ENCODE measurements around the gene IL24.

Gene IL24

DNA sequence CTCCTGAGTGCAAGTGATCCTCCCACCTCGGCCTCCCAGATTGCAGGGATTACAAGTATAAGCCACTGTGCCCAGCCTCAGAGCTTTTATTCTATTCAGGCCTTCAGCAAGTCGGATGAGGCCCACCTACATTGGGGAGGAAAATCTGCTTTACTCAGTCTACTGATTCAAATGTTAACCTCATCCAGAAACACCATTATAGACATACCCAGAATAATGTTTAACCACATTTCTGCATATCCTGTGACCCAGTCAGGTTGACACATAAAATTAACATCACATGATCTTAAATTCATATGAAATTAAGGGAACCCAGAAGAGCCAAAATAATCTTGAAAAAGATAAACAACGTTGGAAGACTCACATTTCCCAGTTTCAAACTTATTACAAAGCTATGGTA is 16.9 kb upstream of the IL24 start:
- no peak for DNase-seq (ENCODE audit: low spot score)

DNA sequence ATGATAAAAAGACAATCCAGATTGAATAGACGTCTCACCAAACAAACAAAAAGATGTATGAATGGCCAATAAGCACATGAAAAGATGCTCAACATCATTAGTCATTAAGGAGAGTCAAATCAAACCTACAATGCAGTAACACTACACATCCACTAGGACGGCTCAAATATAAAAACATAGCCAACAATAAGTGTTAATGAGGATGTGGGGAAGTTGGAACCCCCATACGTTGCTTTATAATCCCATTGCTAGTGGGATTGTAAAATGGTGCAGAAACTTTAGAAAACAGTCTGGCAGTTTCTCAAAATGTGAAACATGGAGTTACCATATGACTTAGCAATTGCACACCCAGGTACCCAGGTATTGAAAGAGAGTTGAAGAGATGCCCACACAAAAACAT is 14.7 kb upstream of the IL24 start:
- DNase-seq (ENCODE audit: low spot score): no peak

DNA sequence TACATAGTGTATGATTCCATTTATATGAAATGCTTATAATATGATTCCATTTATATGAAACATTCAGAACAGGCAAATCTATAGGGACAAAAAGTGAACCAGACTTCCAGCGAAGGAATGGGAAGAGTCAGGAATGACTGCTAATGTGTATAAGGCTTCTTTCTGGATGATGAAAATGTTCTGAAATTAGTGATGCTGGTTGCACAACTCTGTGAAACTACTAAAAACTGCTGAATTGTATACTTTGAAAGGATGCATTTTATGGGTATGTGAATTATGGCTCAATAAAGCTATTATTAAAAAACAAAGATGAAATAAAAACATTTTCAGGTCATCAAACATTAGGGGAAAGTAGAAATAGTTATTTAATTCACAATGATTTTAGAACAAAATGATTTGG is 14.1 kb upstream of the IL24 start:
- DNase-seq (ENCODE audit: low spot score): no peak

DNA sequence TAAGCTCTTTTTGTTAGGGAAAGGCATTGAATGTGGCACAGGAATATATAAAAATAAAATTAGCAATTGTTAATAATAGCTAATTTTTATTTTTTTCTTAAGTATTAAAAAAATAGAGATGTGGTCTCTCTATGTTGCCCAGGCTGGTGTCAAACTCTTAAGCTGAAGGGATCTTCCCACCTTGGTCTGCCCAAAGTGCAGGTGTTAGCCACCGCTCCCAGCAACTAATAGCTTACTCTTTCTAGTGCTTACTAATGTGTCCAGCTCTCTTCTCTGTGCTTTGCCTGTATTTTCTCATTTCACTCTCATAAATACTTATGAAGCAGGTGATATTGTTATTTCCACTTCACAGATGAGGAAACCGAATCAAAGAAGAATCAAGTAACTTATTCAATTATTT is 13.4 kb upstream of the IL24 start:
- no peak for DNase-seq (ENCODE audit: low spot score)

DNA sequence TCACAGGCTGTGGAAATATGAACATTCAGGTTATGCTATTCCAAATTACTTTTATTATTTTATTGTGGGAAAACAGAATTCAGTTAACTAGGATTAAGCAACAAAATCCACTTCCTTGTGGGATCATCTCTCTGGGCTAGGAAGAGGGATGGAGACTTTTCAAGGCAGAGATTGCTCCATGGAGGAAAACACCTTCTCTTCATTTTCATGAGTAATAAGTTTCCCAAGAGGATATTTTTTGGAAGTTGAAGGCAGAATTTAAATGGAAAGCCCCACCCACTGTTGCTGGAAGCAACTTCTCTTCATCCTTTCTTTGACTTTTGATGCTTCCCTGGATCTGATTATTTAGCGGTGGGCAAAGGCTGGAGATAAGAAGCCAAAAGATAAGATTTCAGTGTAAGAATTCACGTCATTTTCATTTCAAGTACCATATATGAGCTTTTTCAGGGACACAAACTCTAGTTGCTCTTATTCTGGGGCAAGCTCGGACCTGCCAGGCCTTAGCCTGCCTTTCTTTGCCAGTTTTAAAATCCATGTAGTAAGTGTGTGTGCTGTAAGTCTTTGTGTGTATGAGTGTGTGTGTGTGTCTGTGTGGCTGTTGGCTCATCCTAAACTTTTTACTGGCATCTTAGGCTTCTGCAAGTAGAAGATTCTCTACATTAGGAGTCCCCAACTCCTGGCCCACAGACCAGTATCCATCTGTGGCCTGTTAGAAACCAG is 11.7 kb upstream of the IL24 start:
- no peak for DNase-seq (ENCODE audit: low spot score)

DNA sequence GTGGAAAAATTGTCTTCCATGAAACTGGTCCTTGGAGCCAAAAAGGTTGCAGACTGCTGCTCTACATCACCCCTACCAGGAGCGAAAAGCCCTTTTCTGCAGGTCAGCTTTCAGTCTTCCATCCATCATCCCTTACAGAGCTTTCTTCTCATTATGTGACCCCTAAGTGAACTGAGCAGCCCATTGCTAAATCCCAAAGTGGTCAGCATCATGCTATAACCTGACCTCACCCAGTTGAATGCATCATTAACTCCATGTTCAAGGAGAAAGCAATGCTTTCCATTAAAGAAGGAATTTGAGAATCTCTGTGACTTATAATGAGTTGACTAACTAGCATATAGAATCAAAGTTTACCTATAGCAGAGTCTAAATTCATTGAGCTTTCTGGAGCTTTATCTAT is 10.4 kb upstream of the IL24 start:
- no peak for DNase-seq (ENCODE audit: low spot score)

DNA sequence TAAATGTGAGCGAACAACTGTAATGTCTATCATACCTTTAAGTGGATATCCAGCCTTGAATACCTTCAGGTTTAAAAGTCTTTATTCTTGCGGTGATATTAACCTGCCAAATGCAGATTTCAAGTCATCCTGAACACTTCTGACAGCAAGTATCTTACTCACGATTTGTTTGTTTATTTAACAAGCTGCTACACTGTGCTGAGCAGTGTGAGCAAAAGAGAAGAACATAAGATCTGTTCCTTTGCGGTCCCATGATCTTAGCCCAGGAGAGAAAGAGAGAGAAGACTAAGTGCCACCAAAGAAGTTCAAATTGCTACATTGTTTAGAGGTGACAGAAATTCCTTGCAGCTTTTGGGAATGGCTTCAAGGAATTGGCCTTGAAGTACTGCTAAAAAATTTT is 9.5 kb upstream of the IL24 start:
- no peak for DNase-seq (ENCODE audit: low spot score)

DNA sequence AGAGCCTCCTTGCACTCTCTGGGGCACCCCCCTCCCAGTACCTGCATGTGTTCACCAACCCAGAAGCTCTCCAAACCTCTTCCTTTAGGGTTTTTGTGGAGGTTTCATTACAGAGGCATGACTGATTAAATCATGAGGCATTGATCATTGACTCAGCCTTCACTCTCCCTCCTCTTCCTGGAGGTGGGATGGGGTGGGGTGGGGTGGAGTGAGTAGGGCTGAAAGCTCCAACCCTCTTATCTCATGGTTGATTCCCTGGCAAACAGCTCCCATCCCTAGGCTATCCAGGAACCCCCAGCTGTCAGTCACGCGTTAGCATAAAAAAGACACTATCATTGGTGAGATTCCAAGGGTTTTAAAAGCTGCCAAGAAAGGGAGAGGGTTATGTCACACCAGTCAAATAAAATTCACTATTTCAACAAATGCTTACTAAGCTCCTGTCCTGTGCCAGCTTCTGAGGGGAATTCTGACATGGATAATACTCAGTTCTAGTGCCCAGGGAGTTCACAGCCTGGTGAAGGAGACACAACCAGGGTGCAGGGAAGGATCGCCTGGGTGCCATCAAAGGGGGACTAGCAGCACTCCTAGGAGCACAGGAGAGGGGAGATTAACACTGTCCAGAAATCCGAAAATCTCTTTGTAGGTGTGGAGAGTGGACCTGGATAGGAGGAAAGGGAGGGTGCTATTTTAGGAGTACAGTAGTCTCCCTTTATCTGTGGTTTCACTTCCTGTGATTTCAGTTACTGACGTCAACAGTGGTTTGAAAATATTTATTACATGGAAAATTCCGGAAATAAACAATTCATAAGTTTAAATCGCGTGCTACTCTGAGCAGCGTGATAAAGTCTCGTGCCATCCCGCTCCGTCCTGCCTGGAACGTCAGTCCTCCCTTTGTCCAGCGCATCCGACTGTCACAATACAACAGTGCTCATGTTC is 6.8 kb upstream of the IL24 start:
- peak; percentile 69 for DNase-seq (ENCODE audit: low spot score)

GRCh38 chr1:206891412-206891811 is 5.8 kb upstream of the IL24 start:
- DNase-seq (ENCODE audit: low spot score): no peak

- no peak for DNase-seq (ENCODE audit: low spot score)
Measured at GRCh38 chr1:206892351-206892984, 4.8 kb upstream of the IL24 start.

DNA sequence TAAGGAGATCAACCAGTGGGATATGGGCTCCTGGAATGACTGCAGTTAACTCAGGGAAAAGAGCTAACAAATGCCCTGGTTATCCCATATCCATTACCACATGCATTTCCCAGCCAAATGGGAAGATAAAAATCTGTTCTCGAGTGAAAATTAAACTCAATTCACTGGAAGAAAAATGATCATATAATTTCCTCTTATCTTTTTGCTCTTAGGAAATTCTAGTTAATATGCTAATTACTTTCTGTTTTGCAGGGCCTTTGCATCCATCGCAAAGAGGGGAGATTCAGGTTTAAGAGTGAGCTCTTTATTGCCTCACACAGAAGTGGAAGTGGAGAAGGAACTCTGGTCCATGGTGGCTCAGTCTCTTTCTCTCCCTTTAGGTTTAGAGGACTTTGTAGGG is 3.9 kb upstream of the IL24 start:
- DNase-seq (ENCODE audit: low spot score): no peak

DNA sequence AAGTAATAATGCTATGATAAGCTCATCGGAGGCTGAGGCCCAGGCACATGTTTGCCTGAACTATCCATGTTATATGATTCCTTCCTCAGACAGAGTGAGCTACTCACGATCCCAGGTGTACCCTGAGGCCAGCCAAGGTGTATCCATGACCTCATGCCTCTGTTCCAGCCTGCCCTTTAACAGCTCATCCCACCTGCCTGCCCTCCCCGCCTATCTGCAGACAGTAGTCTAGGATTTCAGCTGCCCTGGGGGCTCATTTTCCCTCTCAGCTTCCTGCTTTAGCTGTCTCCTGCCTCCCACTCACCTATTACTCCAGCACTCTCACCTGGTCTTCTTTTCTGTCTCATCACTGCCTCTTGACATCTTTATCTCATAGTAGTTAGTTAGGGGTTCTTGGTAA is 1.9 kb upstream of the IL24 start:
- no peak for DNase-seq (ENCODE audit: low spot score)

GRCh38 chr1:206895837-206896242 is 1.4 kb upstream of the IL24 start:
- DNase-seq (ENCODE audit: low spot score): peak; percentile 16

DNA sequence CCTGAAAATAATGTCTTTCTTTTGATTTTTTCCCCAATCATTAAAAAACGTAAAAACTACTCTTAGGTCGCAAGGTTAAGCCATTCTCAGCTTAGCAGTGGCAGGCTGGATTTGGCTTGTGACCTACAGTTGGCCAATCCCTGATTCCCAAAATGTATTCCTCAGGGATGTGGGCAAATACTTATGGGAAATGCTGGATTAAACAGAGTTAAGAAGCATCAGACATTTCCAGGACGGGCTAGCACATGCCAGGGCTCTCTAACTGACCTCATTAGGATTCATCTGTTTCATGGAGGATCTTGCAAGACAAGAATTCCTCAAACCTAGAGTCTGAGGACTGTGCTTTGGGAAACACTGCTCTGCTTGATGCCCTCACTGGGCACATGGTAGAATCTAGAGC is 982 bp upstream of the IL24 start:
- DNase-seq (ENCODE audit: low spot score): no peak

DNA sequence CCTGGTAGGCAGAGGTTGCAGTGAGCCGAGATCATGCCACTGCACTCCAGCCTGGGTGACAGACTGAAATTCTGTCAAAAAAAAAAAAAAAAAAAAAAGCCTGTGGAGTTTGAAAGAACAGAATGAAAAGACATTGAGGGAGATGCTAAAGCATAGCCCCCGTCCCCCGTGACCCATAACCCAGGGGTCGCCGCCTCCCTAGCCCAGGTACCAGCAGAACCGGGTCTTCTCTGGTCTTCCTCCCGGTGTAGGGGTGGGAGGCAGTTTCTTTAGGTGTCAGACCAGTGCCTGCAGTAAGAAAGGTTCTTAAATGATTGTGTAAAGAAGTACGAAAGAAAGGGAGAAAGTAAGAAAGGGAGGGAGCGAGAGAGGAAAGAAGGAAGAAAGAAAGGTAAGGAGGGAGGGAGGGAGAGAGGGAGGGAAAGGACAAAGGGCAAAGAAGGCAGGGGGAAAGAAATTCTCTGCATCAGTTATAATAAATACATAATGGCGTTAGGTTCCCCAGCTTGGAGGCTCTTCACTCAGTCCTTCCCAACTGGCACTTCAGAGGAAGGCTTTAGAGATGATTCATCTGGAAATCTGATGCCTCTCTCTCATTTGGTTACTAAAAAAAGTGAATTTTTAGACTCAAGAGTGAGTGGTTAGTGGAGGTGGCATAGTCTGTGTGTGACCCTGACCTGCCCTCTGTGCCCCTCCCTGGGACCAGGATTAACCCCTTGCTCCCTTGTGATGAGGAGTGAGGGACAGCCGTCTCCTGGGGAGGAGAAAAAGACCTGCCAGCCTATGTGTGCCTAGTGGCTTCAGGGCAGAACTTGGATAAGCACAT is 1.1 kb downstream of the IL24 start:
- peak; percentile 31 for DNase-seq (ENCODE audit: low spot score)

DNA sequence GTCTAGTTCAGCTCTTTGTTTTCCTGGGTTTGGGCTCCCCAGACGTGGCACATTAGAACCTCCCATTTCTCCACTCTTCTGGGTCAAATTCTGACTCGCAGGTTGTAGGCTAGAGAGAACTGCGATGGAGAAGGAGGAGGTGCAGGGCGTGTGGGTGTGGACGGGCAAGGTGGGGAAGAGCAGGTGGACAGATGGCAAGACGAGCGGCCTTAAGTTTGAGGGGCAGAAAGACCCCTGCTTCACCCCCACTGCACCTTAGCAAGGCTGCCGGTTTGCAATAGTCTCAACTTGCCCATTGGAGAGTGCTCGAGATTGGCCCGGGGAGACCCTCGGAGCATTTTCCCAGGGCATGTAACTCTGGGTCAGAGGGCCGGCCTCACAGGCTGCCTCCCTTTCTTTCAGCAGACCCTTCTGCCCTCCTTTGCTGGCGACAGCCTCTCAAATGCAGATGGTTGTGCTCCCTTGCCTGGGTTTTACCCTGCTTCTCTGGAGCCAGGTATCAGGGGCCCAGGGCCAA is 1.7 kb downstream of the IL24 start:
- no peak for DNase-seq (ENCODE audit: low spot score)

DNA sequence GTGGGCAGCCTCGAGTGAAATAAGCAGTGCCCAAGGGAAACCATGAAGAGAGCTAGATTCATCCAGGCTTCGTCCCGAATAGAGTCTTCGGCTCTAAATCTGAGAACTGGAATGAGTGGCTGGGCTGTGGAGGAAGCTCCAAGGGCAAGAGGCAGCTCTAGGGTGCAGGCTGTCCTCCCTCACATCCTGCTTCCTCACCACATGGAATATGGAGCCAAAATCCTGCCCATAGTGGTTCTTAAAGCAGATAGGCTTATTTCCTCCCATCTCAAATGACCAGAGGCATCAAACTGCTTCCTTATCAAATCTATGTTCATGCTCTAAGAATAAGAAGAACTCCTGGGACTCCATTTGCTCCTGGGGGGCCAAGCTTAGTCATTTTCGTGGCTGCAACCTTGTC is 2.5 kb downstream of the IL24 start:
- no peak for DNase-seq (ENCODE audit: low spot score)

DNA sequence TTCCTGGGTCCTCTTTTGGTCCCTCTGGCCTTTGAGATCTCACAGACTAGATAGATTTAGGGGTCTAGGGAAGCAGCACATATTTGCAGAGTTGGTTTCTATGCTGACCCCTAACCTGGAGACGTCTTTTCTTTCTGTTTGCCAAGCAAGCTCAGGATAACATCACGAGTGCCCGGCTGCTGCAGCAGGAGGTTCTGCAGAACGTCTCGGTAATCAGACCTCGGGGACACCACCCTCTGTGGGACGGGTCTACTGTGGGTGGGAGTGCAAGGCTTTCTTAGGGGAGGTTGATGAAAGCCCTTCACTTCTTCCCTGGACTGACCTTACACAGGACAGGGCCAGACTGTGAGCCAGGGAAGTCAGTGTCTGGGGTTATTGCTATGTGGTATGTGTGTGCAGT is 2.9 kb downstream of the IL24 start:
- no peak for DNase-seq (ENCODE audit: low spot score)

DNA sequence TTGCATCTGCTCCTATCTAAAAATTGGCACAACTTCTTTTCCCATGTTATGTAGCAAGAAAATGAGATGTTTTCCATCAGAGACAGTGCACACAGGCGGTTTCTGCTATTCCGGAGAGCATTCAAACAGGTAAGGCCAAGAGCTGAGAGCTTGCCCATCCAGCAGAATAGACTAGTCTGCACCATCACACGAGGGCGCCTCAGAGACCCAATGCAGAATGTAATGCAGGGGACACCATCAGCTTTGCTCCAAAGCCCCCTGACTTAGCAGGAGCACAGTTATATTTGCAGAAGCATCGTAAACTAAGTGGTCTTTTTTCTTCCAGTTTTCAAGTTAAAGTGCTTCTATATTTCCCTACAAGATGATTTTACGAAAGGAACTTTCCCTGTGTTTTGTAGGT is 4.7 kb downstream of the IL24 start:
- no peak for DNase-seq (ENCODE audit: low spot score)

DNA sequence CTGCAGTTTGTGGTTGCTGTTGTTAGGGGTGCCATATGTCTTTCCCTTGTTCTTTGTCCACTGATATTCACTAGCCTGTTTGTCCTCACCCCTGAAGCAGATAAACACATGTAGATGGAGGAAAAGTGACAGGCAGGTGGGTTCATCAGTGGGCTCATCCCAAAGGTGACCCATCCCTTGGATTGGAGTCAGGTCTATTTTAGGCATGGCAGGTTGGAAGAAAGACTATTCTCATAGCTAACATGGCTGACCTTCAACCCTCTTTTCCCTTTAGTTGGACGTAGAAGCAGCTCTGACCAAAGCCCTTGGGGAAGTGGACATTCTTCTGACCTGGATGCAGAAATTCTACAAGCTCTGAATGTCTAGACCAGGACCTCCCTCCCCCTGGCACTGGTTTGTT is 5.5 kb downstream of the IL24 start:
- no peak for DNase-seq (ENCODE audit: low spot score)

DNA sequence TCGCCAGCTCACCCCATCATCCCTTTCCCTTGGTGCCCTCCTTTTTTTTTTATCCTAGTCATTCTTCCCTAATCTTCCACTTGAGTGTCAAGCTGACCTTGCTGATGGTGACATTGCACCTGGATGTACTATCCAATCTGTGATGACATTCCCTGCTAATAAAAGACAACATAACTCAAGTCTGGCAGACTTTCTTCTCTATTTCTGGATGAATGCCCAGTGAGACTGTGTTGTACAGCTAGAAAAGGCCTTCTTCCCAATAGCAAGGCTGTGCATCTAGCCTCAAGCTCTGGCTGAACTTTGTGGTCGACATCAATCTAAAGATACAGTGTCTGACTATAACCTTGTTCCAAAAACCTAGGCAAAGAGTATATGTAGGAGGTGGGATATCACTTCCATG is 6.4 kb downstream of the IL24 start:
- DNase-seq (ENCODE audit: low spot score): no peak
